ENCODE measurements around the gene TNPO1. TPM values are rescaled to one million over a fixed set of nuclear protein-coding genes. Genes with fewer than 3 reads are reported as not detected.

TNPO1 gene
- total and polyA plus RNA-seq, 10 of the 15 experiments (the other 5 are each of a cell fraction or from before 2014, with no cell fraction given): 18.1 to 123 (median 79.2) TPM

GRCh38 chr5:72817671-72818266 is 1.3 kb downstream of the TNPO1 start:
- ChIA-PET POLR2A (interaction anchor here (1.0 to 3.3 kb wide), 6 partner anchors 13 to 450 kb away, joined by 3 to 18 read pairs (median 4); no protein-coding TSS in a partner anchor), CTCF (interaction anchor here (0.8 to 5.8 kb wide), 26 partner anchors 8 to 515 kb away, joined by 3 to 194 read pairs (median 4); partner anchors contain the start of gene ZNF366), SMC1A (ENCODE audit: uncharacterized antibody, unreplicated experiment) (interaction anchor here (0.7 to 4.4 kb wide), 23 partner anchors 9 to 512 kb away, joined by 3 to 78 read pairs (median 5); partner anchors contain the start of genes MRPS27 and PTCD2), RAD21 (ENCODE audit: unreplicated experiment) (interaction anchor here (0.7 to 6.7 kb wide), 17 partner anchors 13 to 510 kb away, joined by 3 to 98 read pairs (median 5); no protein-coding TSS in a partner anchor)
- ATAC-seq (no peak), DNase-seq (ENCODE audit: low read depth, low spot score) (no peak), FAIRE-seq (peak; percentile 44)
- Histone ChIP-seq H3K27me3 (replicated peaks in 1 of 2; ENCODE audit: control insufficient read depth in 2 of 2, insufficient read depth in 2 of 2, low read length in 1 of 2) (no peaks in the 10 kb centered on the region), H3K4me3 (peak overlapping the region; percentile 64), H3K27ac (ENCODE audit: control insufficient read depth, insufficient read depth) (peak overlapping the region; percentile 91), H3K4me1 (ENCODE audit: control insufficient read depth, insufficient read depth, low read length) (peaks cover 12% of the 10 kb centered on the region; the same call in 1 of the 2 replicates), H3K9ac (ENCODE audit: control insufficient read depth, insufficient read depth, low read length) (peak overlapping the region; percentile 77), H3K36me3 (ENCODE audit: control insufficient read depth in 2 of 2, insufficient read depth in 2 of 2, low read length in 1 of 2) (no peaks in the 10 kb centered on the region), H2AFZ (ENCODE audit: control insufficient read depth, low read depth, low read length) (peak overlapping the region; percentile 99), H3K9me3 (replicated peaks; ENCODE audit: control insufficient read depth, insufficient read depth, low read length) (no peaks in the 10 kb centered on the region), H3K79me2 (ENCODE audit: control insufficient read depth, insufficient read depth, low read length) (peaks cover 37% of the 10 kb centered on the region), H3K4me2 (ENCODE audit: control insufficient read depth, insufficient read depth) (peak overlapping the region; percentile 69), H4K20me1 (ENCODE audit: control insufficient read depth, insufficient read depth) (no peaks in the 10 kb centered on the region)
- 15% methylated on average over 6 of the region's 6 CpGs for WGBS (ENCODE audit: insufficient coverage, insufficient replicate concordance, low lambda C conversion rate, missing lambda C conversion rate)
- TSS peak; percentile 57 for BruUV-seq (replicated peaks)
- intact Hi-C loops (cut with micrococcal nuclease; ENCODE audit: unreplicated experiment): loop anchor here (2.0 kb wide), 2 partner anchors 207 to 451 kb away; no protein-coding TSS in a partner anchor
- in situ Hi-C loops (cut with MboI): loop anchor here (5.0 kb wide), 1 partner anchor 205 kb away; no protein-coding TSS in a partner anchor
- peak; percentile 29; the same call in 1 of the 2 replicates for TF ChIP-seq YY1 (IDR thresholded peaks at IDR 0.05; ENCODE audit: low read depth, low read length)
- no peak for TF ChIP-seq GATAD2B (conservative IDR thresholded peaks at IDR 0.05; ENCODE audit: low read depth)

- FAIRE-seq: peak; percentile 76
- Histone ChIP-seq H3K27ac (ENCODE audit: control insufficient read depth, insufficient read depth) (no peak overlapping the region), H3K9me3 (replicated peaks; ENCODE audit: control insufficient read depth, insufficient read depth, low read length) (no peaks in the 10 kb centered on the region), H3K4me1 (ENCODE audit: control insufficient read depth, insufficient read depth, low read length) (peaks cover 12% of the 10 kb centered on the region; the same call in 1 of the 2 replicates), H3K79me2 (ENCODE audit: control insufficient read depth, insufficient read depth, low read length) (peaks cover 37% of the 10 kb centered on the region), H3K4me3 (0 out of 2 replicates have a peak overlapping the region, but pooled peaks have one; percentile 64), H3K9ac (ENCODE audit: control insufficient read depth, insufficient read depth, low read length) (no peak overlapping the region), H4K20me1 (ENCODE audit: control insufficient read depth, insufficient read depth) (no peaks in the 10 kb centered on the region), H3K4me2 (ENCODE audit: control insufficient read depth, insufficient read depth) (peak overlapping the region; percentile 69), H3K27me3 (replicated peaks in 1 of 2; ENCODE audit: control insufficient read depth in 2 of 2, insufficient read depth in 2 of 2, low read length in 1 of 2) (no peaks in the 10 kb centered on the region), H2AFZ (ENCODE audit: control insufficient read depth, low read depth, low read length) (peak overlapping the region; percentile 31; the same call in 1 of the 2 replicates), H3K36me3 (ENCODE audit: control insufficient read depth in 2 of 2, insufficient read depth in 2 of 2, low read length in 1 of 2) (no peaks in the 10 kb centered on the region)
- POLR2A ChIA-PET: interaction anchor here (1.0 to 3.3 kb wide), 3 partner anchors 22 to 208 kb away, joined by 3 to 18 read pairs (median 9); no protein-coding TSS in a partner anchor
- 23% methylated on average over 5 of the region's 5 CpGs for WGBS (ENCODE audit: insufficient coverage, insufficient replicate concordance, low lambda C conversion rate, missing lambda C conversion rate)
- RAD21 ChIA-PET (ENCODE audit: unreplicated experiment): interaction anchor here (0.6 to 6.7 kb wide), 16 partner anchors 12 to 572 kb away, joined by 3 to 98 read pairs (median 5); no protein-coding TSS in a partner anchor
- SMC1A ChIA-PET (ENCODE audit: uncharacterized antibody, unreplicated experiment): interaction anchor here (0.7 to 4.4 kb wide), 21 partner anchors 12 to 514 kb away, joined by 3 to 78 read pairs (median 5); no protein-coding TSS in a partner anchor
- CTCF ChIA-PET: interaction anchor here (0.6 to 5.8 kb wide), 36 partner anchors 8 to 499 kb away, joined by 3 to 194 read pairs (median 4); partner anchors contain the start of genes MRPS27 and PTCD2
- DNase-seq (ENCODE audit: low read depth, low spot score): no peak
- ATAC-seq: peak; percentile 25
- in situ Hi-C loops (cut with MboI): loop anchor here (5.0 kb wide), 1 partner anchor 207 kb away; no protein-coding TSS in a partner anchor
- intact Hi-C loops (cut with micrococcal nuclease; ENCODE audit: unreplicated experiment): loop anchor here (1.0 to 2.0 kb wide), 3 partner anchors 29 to 452 kb away; no protein-coding TSS in a partner anchor
- no TSS peak for BruUV-seq (replicated peaks)
- no peak for TF ChIP-seq TARDBP (IDR thresholded peaks at IDR 0.05; ENCODE audit: borderline replicate concordance)
- no peak for TF ChIP-seq REST (IDR thresholded peaks at IDR 0.05; ENCODE audit: low read depth, low read length)
- peak; percentile 75 for TF ChIP-seq RAD21 (IDR thresholded peaks at IDR 0.05; ENCODE audit: insufficient read depth, low read depth, low read length)
- TF ChIP-seq ZNF274 (IDR thresholded peaks at IDR 0.05; ENCODE audit: insufficient read depth, insufficient read length): no peak
- TF ChIP-seq ZNF622 (IDR thresholded peaks at IDR 0.05): no peak
- peak; percentile 81 for TF ChIP-seq NR2C1 (IDR thresholded peaks at IDR 0.05)
- no peak for TF ChIP-seq STAT3 (IDR thresholded peaks at IDR 0.05; ENCODE audit: low read depth, low read length)
Observed at GRCh38 chr5:72818866-72819534, 2.5 kb downstream of the TNPO1 start.

Data from GM12878 (cell line).